Stimulated activated naive CD4-positive, alpha-beta T cell treated with Interleukin-2 at 50 U/mL for 16 hours (primary cell): ENCODE data around the gene NMRK1.

Source experiments
- DNase-seq: peaks from one replicate; lab custom pipeline; 2025; lab: John Stamatoyannopoulos, UW

NMRK1 gene

GRCh38 chr9:75061169-75061568 is 26.8 kb downstream of the NMRK1 start:
- no peak for DNase-seq

GRCh38 chr9:75054368-75055001 is 33.5 kb downstream of the NMRK1 start:
- no peak for DNase-seq

DNA sequence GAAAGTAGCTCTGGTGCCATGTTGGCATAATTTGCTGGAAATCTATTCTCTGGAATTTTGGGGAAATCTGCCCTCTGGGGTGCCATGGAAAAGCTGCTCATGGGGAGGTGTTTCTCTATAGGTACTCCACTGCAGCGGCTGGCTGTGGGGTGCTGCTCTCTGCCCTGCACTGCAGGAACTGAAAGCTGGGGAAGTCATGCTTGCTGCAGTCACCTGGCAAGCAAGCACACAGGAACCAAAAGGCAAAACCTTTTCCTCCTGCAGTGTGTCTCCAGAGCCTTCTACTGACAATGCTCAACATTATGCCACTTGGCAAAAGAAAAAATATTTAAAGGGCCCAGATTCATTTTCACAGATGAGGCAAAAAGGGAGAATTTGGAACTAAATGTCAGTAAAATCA is 34.1 kb downstream of the NMRK1 start:
- DNase-seq, result no peak

- no peak for DNase-seq
Observed at GRCh38 chr9:75051285-75051684, 36.7 kb downstream of the NMRK1 start.

GRCh38 chr9:75047506-75047905 is 40.4 kb downstream of the NMRK1 start:
- no peak for DNase-seq

DNA sequence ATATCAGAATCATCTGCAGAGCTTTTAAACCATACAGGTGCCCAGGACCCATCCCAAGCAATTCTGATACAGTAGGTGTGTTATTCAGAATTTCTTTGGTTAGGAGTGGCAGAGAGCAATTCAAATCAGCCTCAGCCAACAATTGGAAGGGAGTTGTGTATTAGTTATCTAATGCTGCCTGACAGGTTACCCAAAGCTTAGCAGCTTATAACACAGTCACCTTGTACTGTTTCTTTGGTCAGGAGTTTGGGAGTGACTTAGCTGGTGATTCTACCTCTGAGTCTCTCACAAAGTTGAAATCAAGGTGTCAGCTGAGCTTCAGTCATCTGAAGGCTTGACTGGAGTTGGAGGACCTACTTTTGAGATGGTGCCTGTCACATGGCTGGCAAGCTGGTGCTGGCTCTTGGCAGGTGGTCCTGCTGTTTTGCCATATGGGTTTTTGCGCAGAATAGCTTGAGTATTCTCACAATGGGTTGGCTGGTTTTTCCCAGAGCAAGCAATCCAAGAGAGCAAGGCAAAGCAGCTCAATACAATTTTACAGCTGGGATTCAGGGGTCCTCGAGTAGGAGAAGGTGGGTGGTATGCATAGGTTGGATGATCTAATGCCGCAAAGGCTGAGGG is 41.1 kb downstream of the NMRK1 start:
- DNase-seq, result no peak

- no peak for DNase-seq
Observed at GRCh38 chr9:75041041-75041440, 46.9 kb downstream of the NMRK1 start.

DNA sequence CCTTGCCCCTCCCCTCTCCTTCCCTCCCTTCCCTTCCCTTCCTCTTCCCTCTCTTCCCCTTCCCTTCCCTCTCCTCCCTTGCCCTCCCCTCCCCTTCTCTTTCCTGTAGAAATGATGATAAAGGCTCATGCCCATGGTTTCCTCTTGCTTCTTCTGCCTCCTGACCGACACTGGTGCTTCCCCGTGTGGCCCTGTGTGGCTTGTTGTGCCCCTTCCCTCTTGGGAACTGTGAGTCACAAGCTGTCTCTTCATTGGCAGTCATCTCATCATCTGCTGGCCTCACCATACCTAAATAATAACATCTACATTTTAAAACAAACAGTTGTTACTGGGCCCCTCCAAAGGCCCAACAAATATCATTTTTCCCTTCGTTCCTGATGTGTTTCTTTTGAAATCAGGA is 48.2 kb downstream of the NMRK1 start:
- no peak for DNase-seq

GRCh38 chr9:75039009-75039408 is 48.9 kb downstream of the NMRK1 start:
- no peak for DNase-seq

- DNase-seq, result no peak
Observed at GRCh38 chr9:75036793-75037192, 51.2 kb downstream of the NMRK1 start.

DNA sequence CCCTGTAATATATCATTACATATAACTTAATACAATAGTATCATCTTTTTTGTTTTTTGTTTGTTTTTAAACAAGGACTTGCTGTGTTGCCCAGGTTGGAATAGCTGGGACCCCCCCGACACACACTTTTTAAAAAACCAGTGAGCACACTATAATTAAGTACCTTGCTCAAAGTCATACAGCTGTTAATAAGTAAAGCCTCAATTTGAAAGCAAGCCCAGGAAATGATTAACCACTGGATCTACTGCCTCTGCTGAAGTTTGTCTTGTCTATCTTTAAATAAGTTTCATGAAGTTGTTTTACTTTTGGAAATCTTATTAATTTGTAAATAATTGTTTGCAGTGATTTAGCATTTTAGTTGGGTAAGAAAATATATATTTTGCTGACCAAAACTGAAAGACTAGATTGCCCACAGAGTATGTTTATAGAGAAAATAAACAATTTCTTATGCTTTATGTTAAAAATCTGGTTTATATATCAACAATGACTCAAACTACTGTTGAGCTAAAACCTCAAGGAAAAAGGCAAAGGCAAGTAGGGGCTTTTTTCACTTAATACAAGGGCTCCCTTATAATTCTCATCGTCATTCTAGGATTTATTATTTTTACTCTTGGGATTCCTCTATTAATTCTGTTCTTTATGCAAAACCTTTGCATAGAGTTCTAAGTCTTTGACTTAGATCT is 54.0 kb downstream of the NMRK1 start:
- DNase-seq, result no peak

DNA sequence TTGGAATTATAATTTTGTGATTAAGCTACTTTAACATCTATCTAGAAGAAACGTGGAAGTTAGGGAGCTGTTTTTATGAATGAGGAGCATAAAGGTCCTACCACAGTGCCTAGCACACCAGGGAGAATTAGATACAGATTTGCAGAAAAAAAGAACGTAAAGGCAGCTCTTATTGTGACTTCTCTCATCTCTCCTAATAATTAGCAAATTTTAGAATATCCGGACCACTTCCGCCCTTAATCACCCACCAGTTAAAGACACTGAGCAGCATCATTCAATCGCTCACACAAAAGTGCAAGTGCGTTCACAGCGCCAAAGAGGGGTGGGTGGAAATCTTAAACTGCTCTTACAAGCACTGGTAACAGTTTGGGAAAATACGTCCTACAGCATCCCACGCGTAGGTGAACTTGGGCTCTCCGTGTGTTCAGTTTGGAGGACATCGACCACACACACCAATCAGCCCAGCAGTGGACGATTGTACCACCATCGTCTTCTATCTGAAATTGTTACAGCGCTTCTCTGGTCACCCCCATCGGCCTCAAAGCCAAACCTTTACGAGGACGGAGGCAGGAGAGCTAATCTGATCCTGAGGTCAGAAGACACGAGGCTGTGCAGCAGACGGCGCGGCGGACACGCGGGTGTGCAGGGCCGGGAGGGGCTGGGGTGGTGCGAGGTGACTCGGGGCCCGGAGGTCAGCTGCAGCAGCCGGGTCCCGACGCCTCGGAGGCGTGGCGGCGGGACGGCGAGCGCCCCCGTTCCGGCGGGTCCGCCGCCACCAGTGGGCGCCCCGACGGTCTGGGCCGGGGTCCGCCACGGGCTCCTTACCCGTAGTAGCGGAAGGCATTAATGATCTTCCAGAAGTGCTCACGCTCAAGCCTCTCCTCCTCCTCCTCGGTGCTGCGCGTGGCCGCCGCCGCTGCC is 60.5 kb downstream of the NMRK1 start:
- peak; percentile 47 for DNase-seq

- no peak for DNase-seq
Observed at GRCh38 chr9:75023846-75024245, 64.1 kb downstream of the NMRK1 start.

GRCh38 chr9:75019654-75020053 is 68.3 kb downstream of the NMRK1 start:
- DNase-seq, result no peak

DNA sequence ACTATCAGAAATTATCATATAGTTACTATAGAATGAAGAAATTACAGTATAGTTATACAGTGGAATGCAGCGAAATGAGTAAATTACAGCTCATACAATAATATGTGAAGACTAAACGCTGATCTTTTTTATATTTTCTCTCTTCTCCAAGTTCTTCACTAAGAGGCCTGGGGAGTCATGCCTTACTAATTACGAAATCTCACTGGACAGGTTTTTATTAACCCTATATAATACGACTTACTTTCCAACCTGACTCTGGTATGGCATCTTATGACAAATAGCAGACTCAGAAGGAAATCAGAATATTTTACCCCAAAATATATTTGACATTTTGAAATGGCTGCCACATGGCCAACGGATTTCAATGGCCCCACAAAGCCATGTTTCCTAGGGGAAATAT is 68.9 kb downstream of the NMRK1 start:
- DNase-seq, result no peak

- DNase-seq, result no peak
Observed at GRCh38 chr9:75017378-75017777, 70.6 kb downstream of the NMRK1 start.

GRCh38 chr9:75013735-75014134 is 74.2 kb downstream of the NMRK1 start:
- DNase-seq, result no peak
